HG02763 (cell line): ENCODE data around the gene STEEP1.

ENCODE experiments used
- ATAC-seq: cut with Tn5 transposase; IDR thresholded peaks from one replicate; pipeline ENCODE4 v1.9.1; 2021; ENCODE audit warnings: mild to moderate bottlenecking, moderate library complexity; ENCODE audit not compliant: unreplicated experiment

STEEP1 gene

DNA sequence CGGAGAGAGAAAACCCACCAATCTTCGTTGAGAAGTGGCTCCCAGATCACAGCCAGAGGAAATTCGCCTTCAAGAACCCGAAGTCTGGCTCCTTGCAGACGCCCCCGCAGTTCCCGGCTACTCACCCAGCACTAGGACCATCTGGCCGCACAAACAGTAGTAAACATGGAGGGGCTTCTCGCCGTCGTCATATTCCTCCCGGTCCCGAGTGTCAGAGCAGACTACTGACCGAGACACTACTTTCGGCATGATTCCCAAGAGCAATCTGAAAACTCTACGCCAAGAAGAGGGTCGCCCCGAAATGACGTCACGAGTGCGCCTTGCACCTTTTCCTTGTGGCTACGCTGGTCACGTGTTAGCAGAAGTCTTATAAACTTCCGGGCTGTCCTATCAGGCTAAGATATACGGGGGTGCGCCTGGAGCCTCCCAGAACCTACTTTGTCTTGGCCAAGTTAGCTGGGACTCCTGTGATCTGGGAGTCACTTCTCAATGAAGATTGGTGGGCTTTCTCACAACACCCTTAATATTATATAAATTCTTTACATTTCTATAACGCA lies at the start of gene STEEP1:
Gene STEEP1, minus strand, starts transcription at position 303 of the 557 bp plus-strand sequence. Its CDS starts 54 bp downstream, at position 249.
- peak; percentile 83 for ATAC-seq

DNA sequence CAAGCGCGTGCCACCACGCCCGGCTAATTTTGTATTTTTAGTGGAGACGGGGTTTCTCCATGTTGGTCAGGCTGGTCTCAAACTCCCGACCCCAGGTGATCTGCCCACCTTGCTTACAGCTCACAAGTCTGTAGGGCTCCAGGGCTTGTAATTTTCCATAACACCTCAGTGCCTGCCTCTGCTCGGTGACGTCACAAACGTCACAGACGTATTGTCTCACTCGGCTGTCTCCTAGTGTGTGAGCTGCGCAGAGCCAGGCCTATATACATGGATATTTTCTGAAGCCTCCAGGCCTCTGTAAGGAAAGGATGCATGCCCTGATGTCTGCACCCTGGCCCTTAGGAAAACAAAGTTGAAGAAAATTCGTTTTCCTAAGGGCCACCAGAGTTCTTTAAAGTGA lies 49.6 kb upstream of the STEEP1 start:
- ATAC-seq, result no peak

DNA sequence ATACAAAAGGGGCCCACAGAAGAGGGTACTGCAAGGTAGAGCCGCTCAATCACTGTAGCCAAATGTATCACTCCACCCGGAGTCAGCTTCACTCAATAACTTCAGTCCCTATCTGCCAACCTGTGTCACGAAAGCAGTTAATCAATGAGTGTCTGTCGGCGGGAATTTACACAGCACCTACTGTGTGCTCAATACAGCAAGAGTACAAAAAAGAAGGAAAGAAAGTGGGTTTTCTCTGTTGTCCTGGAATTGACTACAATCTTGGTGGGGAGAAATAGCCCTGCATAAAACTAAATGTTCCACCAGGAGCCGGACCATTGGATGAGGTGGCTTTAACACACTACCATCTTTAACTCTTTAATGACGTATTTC lies 41.8 kb upstream of the STEEP1 start:
- no peak for ATAC-seq

DNA sequence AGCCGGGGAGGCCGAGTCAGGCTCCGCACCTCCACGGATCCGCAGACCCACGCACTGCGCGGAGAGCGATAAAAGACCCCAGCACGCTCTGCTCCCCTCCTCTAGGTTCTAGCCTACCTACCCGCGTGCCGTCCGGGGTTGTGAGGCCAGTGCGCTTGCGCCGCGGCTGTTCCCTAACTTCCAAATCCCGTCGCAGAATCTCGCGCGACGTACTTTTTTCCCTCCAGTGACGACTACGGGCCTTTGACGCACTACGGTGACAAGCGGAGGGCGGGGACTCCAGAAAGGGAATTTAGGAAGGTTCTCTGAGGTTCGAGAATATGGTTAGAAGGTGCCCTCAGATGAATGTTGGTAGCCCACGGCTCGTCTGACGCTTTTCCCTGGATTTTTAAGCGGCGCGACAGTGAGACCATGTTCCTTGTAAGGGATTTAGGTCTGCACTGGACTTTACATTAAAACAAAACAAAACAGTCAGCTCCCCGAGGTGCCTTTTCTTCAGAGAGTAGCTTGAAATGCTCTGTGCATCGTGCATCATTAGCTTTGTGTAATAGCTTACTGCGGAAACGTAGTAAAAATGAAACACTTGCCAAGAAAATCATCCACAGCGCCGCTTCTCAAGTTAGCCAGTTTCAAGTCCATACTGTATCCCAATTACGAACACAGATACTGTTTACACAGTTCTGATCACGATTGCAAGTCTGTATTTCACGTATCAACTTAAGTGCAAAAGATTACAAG lies 41.2 kb upstream of the STEEP1 start, which contains the start of gene NKRF:
Gene NKRF, minus strand, starts transcription at position 145 of the 738 bp plus-strand sequence.
- peak; percentile 70 for ATAC-seq

DNA sequence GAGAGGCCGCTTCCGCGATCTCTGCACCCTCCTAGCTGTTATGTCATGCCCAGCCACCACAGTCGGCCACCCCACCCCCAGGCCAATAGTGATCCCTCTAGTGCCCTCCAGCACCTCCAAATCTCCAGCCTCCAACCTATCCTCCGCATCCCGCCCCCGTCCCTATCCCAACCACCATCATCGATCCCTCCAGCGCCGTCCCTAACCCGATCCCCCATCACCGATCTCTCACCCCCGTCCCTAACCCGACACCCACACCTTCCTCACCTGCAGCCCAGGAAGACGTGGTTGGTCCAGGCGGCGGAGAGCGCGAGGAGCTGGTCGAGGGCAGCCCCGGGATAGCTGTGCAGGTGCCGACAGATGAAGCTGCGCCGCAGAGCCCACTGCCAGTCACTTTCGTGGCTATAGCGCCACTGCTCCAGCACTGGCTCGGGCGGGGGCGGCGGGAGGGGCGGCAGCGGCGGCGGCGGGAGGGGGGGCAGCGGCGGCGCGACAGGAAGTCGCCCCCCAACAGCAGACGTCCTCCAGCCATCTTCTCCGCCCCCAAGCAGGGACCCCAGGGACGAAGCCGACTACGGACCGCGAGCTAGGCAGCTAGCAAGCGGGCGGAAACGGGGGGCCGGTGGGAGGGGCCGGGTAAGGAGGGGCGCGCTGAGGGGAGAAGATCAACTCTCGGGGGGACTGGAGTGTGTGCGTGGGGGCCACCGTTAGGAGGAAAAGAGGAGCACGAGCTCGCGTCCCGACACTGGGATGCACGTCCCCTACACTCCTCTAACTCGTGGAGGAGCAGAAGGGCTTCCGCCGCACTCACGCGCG lies 40.5 kb upstream of the STEEP1 start:
- ATAC-seq, result peak; percentile 23

DNA sequence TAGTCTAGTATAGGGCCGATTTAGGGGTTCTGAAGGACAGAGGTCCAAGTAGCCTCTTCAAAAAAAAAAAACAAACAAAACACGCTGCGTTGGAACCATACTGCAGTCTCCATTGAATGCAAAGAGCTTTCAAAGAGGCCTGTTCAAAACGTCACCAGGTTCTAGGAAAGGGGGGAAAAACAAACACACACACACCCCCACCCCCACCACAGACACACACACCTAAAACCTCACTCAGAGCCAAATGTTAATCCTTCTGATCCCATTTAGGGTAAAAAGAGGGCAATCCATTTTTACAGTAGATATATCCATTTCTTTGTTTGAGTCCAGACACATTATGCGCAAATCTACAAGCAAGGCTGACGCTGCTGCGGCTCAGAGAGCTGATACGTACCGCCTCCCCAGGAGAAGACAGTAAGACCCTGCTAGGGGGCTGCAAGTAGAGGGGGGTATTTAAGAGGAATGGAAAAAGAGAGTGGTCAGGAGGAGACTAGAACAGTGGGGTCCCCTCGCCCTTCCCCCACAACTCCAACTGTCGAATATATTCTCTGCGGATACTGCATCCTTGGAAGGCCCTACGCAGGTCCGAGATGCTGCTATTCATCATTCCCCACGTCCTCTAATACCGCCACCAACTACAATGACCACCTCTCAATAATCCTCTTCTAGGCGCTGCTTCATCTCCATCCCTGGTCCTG lies 39.7 kb upstream of the STEEP1 start:
- ATAC-seq, result no peak

DNA sequence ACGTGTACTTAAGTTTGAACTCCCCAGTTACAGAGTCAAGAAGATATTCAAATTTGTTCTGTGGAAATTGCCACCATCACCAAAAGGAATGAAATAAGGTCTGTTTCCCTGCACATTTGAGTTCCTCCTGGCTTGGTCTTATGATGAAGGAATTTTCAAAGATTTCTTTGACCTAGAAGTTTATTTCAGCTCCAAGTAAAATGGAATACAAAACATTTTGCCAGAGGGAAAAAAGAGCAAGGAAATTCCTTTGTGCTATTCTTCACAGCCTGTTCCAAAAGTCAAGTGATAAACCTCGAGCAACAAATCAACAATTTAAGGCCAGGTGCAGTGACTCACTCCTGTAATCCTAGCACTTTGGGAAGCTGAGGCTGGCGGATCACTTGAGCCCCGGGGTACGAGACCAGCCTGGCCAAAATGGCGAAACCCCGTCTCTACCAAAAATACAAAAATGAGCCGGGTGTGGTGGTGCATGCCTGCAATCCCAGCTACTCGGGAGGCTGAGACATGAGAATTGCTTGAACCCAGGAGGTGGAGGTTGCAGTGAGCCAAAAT lies 37.6 kb upstream of the STEEP1 start:
- ATAC-seq, result no peak

DNA sequence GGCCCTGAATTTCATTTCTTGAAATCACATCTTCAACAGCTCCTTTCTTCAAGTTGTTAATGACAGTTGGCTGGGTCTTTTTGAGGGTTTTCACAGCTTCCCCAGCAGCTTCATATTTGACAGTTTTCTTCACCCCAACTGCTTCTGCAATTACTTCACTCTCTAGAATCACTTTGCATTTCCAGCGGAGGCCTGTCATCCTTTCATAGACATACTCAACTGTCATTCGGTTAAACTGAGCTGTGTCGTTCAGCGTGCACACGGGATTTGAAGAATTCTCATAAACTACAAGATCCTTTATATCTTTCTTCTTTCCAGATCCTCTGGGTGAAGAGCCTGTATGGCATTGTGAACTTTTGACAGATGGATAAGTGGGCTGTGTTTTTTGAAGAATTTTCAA lies 24.6 kb upstream of the STEEP1 start:
- no peak for ATAC-seq

DNA sequence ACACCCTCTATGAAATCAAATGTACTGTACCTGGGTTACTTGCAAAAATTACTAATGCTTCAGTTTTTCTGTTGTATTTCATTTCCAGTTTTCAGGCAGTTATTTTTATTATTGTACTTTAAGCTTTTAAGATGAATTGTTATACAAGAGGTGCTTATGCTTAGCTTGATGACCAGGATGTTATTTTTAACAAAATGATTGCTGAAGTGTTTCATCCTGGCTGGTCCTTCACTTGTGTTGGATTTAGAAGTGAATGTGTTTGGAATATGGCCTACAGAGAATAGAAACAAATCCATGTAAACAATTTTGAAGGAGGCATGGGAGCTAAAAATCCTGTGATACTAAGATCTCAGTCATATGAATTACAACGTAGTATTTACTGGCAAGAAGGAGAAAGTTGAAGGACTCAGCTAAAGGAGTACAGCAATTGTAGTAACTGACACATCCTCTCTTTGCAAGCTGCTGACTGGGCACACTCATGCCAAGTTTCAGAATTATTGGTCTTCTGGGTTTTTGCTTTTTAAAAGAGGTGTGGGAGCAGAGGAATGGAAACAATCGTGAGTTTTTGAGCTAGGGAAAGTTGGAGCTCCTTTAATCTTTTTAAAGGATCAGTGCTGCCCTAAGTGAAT lies 18.3 kb upstream of the STEEP1 start:
- no peak for ATAC-seq

DNA sequence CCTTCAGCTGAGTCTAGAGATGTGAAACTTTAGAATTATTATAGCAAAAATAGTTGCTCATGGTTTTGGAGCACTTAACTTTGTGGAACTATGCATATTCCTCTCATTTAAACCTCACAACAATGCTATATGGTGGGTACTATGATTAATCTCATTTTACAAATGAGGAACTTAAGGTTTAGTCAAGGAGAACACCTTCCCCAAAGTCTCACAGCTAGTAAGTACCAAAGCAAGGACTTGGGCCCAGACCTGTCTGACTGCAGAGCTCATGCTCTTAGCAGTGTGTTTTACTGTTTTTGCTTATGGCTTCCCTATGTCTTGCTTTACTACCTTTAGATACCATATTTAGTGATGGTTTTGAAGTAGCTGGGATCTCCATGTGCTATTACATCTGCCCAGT lies 14.2 kb upstream of the STEEP1 start:
- no peak for ATAC-seq

DNA sequence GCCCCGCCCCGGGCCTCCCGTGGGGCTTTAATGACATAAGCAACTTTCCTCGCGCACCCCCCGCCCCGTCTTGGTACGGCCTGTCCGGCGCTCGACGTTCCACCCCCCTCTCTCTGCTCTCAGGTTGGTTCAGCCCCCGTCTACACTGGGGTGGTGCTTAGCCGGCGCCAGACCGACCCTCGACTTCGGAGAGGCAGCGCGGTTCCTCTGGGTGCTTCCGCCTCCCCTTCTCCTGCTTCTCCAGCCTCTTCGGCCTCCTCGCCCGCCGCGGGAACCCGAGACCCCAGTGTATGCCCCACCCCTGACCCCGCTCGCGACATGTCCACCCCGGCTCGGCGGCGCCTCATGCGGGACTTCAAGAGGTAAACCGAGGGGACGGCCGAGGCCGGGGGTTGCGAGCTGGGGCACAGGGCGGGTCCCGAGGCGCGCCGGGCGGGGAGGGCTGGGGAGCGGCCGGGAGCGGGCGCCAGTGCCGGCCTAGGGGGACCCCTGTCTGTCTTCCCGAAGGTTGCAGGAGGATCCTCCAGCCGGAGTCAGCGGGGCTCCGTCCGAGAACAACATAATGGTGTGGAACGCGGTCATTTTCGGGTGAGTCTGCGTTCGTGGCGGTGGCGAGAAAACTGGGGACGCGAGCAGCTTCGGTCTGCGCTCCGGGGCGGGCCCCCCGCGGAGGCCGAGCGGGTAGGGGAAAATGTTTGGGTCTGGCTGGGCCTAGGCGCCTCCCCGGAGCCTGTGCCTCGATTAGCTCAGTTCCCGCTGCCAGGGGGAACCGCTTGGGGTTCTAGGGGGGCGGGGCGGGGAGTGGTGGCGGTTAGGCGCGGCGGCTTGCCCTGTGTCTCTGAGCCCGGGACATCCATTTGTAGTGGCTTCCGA lies 9.4 kb upstream of the STEEP1 start, which contains the start of gene UBE2A:
Gene UBE2A, plus strand, starts transcription at position 170 of the 873 bp plus-strand sequence. Its CDS starts 149 bp downstream, at position 319.
- ATAC-seq, result peak; percentile 71

DNA sequence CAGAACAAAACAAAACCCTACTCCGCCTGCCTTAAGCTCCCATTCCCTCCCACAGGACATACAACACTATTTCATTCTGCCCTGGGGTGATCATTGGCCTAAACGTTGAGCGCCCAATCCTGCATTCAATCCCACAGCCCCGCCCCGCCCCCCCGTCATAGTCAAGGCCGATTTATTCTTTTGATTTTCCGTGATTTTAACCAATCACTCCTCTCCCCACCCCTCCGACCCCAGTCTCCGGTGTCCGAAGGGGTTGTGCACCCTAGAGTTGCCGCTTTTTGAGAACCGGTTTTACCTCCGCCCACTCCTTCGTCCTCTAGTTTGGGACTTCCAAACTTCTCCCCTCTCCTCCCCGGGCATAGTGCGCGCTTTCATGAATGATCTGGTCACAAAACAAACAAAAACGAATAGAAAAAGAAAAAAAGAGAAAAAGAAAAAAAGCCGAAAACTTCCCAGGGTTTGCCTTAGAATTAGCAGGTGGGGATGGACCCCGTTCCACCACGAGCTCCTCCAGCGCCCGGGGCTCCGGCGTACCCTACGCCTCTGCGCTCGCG lies 8.7 kb upstream of the STEEP1 start:
- ATAC-seq, result peak; percentile 25

DNA sequence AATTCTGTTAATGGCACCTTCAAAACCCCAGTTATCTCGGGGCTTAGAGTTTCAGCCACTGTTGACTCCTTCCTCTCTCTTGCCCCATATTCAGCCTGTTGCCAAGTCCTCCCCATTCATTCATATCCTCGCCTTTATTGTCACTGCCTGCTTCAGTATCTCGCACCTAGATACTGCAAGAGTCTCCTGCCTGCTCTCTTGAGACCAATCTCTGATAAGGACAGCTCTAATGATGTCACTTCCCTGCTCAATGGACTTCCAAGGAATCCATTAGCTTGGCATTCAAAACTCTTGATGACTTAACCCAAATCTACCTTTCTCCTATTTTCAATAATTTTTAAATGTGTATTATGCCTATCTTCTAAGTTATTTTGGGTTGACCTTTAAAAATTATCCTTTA lies 8.0 kb upstream of the STEEP1 start:
- no peak for ATAC-seq

DNA sequence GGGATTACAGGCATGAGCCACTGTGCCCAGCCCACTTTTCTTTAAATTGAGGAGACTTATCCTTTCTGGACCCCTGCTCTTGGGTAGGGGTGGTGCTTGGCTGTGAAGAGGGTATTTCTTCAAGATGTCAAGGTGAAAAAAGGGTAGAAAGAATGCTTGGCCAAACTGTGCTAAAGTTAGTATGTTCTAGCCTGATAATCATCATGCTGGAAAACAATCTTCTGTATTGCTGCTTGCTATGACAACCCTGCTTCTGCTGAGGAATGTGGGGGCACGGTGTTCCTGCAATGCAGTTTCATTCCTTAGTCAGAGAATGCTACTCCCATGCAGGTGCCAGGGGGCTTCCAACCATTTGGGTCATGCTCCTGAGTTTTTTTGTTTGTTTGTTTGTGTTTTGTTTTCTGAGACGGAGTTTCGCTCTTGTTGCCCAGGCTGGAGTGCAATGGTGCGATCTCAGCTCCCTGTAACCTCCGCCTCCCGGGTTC lies 5.2 kb upstream of the STEEP1 start:
- no peak for ATAC-seq

DNA sequence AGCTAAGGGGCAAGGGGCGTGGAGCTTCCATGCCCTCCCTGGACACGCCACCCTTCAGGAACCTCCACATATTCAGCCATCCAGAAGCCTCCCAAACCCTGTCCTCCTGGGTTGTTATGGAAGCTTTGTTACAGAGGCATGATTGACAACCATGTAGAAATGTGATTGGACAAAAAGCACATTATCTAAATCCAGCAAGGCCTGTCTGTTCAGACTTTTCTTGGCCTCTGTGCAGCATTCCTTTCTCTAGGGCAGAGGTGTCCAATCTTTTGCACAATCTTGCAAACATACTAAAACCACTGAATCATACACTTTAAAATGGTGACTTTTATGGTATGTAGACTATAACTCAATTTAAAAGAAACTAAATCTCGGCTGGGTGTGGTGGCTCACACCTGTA lies 12.7 kb downstream of the STEEP1 start:
- no peak for ATAC-seq

DNA sequence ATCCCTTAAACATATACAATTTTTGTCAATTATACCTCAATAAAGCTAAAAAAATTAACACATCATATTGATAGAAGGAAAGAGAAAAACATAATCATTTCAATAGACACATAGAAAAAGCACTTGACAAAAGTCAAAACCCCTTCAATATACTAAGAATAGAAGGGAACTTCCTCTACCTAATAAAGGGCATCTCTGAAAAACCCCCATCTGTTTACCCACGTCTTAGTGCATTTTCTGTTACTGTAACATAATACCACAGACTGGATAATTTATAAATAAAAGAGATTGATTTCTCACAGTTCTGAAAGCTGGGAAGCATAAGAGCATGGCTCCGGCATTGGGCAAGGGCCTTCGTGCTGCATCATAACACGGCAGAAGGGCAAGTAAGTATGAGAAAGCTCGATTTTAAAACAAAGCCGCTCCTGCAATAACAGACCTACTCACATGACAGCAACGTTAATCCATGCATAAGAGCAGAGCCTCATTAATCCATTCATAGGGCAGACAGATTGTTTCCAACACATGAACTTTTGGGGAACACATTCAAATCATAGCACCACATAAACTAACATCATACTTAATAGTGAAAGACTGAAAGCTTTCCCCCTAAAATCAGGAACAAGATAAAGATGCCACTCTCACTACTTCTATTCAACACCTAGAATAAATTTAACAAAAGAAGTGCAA lies 15.7 kb downstream of the STEEP1 start:
- ATAC-seq, result no peak

DNA sequence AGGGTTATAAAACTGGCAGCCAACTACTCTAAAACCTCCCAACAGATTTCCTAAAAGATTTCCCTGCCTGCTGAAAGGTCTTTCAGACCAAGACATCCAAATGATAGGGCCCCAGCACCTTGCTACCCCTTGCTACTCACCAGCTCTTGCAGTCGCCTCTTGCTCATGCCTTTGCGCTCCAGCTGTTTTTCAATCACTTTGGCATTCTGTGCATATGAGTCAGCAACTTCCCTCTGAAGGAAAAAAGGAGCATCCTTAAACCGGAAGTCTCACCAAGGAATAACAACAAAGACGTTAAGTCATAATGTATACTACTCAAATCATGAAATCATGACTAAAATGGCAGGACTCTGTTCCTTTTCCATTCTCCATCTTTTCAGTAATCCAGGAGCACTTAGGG lies 24.0 kb downstream of the STEEP1 start:
- no peak for ATAC-seq

DNA sequence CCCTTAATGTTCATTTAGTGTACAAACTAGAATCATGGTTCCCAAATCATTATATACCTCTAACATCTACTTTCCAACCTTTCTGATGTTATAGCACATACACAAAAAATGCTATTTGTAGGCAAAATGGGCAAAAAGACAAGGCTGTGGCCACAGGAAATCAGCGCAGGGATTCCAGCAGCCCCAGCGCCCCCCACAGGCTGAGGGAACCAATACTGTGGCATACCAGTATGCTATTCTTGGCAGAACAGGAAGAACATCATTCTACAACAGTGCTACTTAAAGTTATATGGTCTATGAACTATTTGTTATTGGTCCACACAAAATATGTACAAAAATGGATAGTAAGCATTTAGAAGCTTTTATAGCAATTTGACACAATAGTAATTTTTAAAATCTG lies 25.3 kb downstream of the STEEP1 start:
- no peak for ATAC-seq
